HG02938 (cell line): ENCODE results near the gene SLC1A2.

Source experiments
- ATAC-seq: cut with Tn5 transposase; IDR thresholded peaks from one replicate; pipeline ENCODE4 v1.9.1; 2021; ENCODE audit warnings: mild to moderate bottlenecking, moderate library complexity; ENCODE audit not compliant: unreplicated experiment

Gene SLC1A2

DNA sequence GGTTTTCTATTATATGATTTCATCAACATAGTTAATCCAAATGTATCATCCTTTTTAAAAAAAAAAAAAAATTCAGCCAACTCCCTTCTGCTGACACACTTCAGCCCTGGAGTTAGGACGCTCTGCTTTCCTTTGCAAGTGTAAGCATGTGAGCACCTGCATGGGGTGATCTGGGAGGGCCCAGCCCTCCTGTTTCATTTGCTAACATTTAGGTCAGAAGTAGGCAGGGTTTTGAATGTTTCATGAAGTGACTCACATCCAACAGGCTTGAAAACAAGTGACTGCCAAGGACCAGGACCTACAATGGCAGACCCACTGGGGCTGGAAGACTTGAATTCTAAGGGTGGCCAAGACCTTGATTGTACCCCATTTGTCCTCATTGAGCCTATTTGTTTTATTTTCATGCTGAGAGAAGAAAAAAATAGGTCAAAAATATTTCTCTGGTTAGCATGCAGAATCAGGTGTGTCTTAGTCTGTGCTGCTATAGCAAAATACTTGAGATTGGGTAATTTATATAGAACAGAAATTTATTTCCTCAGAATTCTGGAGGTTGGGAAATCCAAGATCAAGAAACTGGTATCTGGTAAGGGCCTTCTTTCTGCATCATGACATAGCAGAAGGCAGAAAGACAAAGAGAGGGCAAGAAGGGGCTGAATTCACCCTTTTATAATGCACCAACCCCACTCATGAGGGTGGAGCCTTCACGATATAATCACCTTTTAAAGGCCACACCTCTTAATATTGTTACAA, 142.8 kb downstream of the SLC1A2 start:
- ATAC-seq, result no peak

DNA sequence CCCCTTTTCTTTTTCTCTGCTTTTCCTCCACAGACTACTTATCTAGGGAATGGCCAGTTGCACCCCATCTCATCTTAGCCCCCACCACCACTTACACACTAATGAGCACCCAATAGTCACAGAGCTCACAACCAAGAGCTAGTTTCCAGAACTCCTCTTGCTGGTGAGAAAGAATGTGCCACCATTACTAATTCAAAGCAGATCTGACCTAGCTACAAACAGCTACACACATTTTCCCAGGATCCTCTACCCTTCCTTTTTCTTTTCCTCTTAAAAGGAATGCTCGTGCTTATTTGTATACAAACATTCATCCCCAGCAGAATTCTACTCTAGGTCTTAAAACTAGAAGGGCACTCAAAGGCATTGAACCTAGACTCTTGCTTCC, 143.6 kb downstream of the SLC1A2 start:
- ATAC-seq, result no peak

DNA sequence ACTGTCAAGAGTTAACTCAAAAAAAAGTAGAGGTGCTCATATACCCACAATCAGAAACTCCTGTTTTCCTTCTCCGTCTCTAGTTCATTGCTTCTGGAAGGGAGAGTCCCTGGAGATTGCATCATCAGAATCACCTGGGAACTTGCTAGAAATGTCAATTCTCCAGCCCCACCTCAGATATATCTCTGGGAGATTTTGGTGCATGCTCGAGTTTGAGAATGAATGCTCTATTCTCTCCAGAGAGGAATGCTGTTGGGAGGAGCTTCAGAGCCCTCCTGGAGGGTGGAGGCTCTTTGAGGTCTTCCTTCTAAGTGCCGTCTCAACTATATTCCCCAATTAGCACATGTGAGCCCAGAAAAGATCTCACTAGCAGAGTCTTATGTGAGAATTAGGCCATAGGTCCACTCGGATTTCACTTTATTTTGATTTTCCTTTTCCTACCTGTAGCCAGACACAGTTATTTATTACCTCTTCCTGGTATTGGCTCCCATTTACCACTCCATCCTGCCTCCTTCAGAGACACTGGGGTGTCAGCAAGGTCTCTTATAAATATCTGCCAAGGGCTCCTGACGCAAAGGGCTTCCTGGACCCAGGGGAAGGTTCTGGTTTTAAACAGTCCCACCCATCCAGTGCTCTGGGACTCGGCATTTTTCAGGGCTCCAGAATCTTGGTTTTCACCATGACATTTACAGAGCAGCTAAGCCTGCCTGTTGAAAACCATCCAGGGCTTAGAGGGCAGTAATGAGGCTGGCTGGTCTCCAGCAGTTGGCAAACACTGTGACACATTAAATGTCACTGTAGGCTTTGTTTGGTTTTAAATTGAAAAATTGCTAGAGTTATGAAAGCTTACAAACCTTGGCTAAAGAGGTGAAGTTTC, 144.2 kb downstream of the SLC1A2 start:
- no peak for ATAC-seq

DNA sequence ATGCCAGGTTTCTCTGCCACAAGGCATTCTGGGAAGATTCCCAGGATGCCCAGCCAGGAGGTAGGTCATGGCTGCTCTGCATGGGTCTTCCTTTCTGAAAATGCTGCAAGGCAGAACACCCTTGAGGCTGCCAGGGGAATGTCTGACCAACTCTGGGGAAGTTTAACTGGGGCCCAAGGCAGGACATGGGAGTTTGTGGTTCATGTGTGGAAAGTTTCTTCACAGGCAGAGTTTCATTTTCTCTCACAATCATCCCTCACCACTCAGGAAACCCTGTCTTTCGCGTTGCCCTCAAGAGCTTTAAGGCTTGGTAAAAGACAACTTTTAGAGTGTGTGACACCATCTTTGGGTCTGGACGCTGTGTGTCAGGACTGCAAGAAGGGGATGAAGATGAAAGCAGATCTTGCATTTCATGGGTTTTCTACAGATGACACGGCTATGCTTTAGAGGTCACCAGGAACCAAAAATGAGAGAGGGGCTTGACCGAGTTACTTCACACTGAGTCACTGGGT, 146.9 kb downstream of the SLC1A2 start:
- ATAC-seq, result peak; percentile 86

DNA sequence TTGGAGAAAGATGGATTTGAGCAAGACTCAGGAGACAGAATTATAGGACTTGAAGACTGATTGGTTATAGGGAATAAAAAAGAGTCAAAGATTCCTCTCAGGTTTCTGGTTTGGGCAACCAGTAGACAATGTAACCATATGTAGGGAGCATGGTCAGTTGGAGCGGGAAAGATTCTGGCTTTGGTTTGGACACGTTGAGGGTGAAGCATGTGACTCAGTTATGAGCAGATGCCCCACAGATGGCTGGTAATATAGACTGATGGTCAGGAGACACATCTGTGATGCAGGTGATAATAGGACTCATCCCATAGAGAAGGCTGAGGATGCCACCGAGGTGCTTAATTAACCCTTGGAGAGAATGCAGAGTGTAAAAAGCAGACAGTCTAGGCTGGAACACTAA, 148.3 kb downstream of the SLC1A2 start:
- ATAC-seq, result no peak

DNA sequence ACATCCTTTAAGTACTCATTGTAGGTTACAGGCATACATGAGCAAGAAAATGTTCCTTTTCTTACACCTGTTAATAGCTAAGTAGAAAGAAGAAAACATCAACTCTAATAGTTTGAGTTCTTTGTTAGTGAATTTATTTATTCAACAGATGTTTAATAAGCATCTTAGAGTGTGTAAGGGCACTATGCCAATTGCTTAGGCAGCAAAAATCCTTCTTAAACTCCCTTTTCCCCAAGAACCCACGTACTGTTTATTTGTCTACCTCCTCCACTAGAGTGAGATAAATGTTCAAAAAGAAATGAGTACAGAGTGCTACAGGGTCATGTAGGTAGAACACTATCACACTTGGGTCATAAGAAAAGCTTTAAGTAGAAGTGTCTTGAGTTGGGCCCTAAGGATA, 149.0 kb downstream of the SLC1A2 start:
- no peak for ATAC-seq

DNA sequence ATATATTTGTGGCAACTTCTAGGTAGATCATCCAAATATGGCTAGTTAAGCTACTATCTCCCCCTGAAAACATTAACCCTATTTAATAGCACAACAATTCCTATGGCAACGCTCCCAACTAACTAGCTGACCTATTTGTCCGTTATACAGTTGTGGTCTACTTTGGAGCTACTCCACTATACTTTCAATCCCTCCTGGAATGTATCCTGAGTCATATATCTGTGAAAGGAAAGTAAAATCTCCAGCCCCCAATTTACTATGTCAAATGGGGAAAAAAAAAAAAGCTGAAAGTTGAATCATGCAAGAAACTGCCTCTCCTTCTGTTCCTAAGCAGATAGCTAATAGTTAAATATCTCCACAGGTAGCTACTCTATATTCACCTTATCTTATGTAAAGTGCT, 151.9 kb downstream of the SLC1A2 start:
- no peak for ATAC-seq

DNA sequence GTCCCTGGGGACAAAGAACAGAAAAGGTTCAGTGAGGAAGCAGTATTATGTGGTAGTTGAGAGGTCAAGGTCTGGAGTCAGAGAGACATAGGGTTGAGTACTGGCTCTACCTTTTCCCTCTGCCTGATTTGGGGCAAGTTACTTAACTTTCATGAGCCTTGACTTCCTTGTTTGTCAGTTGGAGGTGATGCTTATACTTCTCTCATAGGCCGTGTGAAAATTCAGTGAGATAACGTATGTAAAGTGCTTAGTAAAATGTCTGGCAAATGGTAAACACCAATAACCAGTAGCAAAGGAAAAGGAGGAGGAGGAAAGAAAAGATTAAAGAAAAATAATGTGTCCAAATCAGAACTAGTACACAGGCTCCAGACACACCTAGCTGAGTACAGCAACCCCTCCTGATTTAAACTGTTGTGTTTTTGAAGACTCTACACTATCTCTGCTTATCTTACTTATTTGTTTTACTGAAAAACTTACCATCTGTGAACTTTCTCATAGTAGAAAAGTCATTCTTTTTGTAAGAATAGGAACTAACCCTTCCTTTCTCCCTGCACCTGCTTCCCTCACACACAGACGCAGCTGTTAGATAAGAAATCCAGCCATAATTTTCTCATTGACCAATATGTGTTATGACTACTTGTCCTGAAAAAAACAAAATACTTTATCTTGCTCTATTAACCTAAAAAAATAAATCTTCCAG, 153.5 kb downstream of the SLC1A2 start:
- no peak for ATAC-seq

DNA sequence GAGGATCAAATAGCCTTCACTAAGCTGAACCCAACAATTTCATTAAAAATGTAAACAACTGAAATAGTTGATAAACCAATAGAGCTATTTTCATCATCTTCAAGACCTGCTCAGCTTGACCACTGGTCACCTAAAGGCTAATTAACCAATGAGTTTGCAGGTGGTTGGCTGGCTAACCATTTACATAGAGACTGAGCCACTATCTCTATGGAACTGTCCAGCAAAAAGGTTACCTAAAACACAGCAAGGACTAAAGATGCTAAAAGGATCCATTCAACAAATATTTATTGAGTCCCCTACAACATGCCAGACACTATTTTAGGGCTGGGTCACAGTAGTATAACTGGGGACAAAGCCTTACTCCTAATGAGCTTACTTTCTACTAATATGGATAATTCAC, 156.6 kb downstream of the SLC1A2 start:
- no peak for ATAC-seq

DNA sequence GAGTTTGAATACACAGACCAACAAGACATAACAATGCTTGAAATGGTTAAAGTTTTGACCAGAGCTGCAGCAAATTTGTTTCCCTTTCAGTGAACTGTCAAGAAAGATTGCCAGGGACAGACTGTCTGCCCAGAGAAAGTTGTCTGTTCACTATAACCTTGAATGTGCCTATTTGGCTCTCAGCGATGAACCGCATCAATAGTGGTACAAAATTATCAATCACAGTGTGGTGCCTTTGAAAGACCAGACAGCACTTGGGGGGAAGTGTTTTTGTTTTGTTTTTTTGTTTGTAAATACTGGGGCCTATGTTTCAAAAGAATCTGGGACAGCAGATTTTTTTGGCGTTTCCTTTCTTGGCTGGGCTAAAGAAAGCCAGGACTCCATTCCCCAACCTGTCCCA, 157.3 kb downstream of the SLC1A2 start:
- ATAC-seq, result no peak

DNA sequence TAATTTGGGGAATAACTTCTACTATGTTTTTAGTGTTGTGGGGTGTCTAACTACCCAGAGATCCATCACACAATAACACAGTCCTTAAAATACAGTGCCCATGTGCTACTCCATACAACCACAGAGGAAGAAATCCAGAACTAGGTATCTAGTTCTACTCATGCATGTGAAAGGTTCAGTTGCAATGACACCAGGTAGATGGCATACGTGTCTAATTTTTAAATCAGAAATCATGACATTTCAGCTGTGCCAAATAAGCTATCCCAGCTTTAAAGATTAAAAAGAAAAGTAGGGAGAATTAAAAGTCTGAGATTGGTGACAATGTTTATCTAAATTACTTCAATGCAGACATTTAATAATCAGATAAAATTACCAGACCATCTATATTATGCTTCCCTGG, 158.2 kb downstream of the SLC1A2 start:
- no peak for ATAC-seq

DNA sequence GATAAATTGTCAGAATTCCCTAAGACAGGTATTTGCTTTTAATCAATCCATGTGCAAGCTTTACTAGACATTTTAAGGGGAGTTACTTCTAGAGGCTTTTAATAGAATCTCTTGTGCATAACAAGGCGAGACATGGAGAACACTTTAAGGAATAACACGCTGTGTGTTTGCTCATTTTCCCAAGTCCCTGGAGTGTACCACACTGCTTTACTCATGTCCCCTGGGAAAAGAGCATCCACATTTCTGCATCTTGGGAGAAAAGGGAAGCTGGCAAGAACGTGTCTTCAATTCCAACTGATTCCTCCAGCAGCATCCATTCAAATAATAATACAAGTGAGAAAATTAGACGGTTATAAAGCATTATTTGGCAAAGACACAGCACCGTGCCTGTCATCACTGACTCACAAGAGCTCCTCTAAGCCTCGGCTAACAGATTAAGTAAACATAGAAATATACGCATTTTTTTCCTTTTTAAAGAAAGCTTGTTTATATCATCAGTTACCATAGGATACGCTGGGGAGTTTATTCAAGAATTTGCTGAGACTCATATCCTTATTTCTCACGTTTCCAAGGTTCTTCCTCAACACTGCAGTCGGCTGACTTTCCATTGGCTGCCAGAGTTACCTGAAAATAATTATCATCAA, 158.9 kb downstream of the SLC1A2 start:
- ATAC-seq, result no peak

DNA sequence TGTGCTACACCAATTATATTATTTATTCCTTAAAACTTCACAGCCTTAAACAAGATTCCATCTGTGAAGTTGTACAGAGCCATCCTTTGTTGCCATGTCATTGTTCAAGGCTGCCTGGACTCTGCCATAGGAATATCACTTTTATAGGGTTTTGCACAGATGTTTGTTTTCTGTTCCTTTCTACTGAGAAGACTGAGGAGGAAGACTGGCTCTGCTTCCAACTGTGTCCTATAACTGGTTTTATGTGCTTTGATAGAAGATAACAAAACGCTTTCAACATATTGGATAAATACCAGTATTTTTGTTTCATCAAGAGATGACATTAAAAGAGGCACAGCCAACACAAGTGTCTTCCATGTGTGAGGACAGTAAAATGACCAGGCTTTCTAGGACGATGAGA, 159.8 kb downstream of the SLC1A2 start:
- ATAC-seq, result no peak

DNA sequence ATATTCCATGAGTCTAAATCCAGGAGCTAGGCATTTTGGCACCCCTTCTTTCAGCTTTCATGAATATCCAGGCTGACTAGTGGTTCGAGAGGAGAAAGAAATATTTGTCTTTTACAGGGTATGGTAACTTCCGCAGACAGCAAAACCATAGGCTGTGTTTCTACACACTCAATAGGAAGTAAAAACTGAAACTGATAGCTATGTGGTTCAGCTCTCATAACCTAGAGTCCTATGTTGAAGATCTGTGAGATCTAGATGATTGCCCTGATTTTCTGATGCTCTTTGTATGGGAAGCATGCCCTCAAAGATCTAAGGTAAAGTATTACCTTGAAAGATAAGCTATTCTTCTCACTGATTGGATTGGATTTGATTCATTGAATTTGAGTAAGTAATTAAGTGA, 162.1 kb downstream of the SLC1A2 start:
- peak; percentile 100 for ATAC-seq

DNA sequence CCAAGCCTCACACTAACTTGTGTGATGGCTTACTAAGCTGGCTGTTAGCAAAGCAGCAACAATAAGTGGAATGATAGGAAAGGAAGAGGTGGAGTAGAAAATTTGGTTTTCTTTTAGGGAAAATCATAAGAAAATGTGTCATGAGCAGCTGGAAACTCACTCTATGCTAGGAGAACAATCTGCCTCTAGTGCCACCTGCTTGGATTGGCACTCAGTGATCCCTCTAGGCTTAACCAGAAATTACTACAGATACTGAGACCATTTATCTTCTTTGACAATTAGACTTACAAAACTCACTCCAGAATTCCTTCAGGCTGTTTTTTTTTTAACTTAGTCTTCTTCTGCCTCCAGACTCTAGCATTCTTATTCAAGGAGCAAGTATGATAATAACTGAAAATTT, 163.1 kb downstream of the SLC1A2 start:
- ATAC-seq, result no peak

DNA sequence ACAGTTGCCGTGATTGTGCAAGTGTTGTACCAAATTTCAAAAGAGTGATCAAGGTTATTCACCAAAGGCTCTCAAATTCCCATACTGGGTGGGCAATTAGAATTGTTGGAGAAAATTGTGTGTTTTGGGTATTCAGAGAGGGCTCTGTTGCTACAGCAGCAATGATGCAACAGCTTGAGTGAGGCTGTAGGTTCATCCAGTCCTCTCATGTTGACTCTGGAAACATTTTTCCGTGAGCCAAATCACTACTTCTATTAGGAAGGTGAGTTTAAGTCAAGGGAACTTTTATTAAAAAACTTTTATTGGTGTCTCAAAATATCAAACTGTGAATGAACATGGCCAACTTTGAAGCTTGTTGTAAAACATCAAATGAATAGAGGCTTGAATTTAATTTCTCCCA, 163.8 kb downstream of the SLC1A2 start:
- ATAC-seq, result no peak

DNA sequence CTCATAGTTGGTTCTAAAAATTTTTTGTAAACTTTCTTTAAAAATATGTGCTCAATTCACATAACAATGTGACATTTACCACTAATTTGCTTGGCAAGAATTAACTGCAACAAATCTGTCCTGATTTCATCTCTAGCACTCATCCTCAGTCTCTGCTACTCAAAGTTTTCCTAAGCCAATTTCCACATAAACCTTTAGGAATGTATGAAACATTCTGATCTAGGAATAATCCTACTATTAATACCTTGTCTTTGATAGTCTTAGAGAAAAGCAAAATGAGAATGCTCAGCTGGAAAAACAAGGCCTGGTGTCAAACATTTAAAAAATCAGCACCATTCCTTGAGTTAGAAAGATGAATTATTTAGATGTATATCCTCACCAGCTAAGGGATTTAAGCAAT, 166.1 kb downstream of the SLC1A2 start:
- no peak for ATAC-seq

DNA sequence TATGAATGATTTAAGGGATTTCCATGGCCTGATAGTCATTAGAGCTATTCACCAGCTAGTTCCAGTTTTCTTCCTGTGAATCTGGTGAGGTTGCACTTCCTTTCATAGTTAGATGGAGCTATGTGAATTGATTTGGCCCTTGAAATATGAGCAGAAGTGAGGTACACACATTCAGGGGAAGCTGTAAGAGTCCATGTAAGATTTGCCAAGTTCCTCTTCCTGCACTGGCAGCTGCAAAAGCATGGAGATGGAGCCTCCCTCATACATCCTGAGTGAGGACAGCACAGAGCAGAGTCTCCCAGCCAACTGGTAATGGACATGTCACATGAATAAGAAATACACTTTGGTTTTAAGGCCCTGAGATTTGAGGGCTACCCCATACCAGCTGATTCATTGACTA, 168.7 kb downstream of the SLC1A2 start:
- ATAC-seq, result no peak

DNA sequence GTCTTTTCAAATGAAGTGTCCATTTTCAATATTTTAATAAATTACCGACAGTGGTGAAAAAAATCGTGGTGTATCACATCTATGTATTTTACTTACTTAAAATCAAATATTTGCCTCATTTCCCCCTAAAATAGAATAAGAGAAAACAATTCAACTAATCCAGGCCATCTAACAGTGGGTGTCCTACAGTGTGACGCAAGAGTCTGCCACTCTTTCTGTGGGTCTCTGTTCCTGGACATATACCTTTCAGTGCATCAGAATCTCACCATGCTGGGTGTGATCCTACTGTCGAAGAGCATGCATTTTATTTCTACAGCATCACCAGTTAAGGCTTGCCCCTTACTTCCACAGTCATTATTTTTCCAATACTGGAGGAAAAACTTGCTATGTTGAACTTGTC, 169.2 kb downstream of the SLC1A2 start:
- no peak for ATAC-seq

DNA sequence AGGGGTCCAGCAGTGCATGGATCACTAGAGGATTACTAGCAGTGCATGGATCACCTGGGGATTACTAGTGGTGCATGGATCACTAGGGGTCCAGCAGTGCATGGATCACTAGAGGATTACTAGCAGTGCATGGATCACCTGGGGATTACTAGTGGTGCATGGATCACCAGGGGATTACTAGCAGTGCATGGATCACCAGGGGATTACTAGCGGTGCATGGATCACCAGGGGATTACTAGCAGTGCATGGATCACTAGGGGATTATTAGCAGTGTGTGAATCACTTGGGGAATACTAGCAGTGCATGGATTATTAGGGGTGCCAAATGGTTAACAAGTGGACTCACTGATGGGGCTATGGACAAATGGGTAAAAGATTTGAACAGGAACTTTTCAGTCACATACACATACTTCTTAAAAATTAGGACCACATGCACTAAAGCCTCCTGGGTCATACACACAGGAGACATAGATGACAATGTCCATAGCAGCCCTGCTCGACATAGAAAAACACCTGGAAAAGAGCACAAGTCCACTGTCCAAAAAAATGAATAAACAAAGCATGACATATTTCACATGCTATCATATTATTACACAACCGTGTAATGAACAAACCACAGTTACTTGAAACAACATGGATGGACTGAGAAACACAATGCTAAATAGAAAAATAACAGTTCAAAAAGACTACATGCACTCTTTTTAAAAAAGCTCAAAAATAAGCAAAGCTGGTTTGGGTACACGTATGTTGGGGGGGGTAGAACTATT, 170.6 kb downstream of the SLC1A2 start:
- no peak for ATAC-seq
